Body of pancreas (tissue), 4 donors: ENCODE data around the gene DYRK2. TPM values are rescaled to one million over a fixed set of nuclear protein-coding genes. Genes with fewer than 3 reads are reported as not detected.

Experiments used
- ATAC-seq: fragments of 150-250 bp; one replicate; pipeline ENCODE4 v1.9.1; 2016
- DNase-seq, 4 donors: peaks; one replicate each; pipeline ENCODE4 v3.0.0-alpha.2; 2019
- H3K27ac ChIP-seq, 4 donors: fragments of 200-600 bp; sonication (generic); 1 replicate in 3 of 4; 2 replicates in 1 of 4; pipeline versions ENCODE4 v1.5.1 to v1.6.1; 2016 to 2019; ENCODE audit warnings: mild to moderate bottlenecking in 1 of 4, mixed read lengths in 1 of 4, moderate library complexity in 1 of 4
- H3K27me3 ChIP-seq, 2 donors: fragments of 200-600 bp; sonication (generic); one replicate each; pipeline ENCODE4 v1.6.0; 2016; ENCODE audit warnings: mild to moderate bottlenecking in 1 of 2
- H3K36me3 ChIP-seq, 2 donors: fragments of 200-600 bp; sonication (generic); replicated peaks in 1 of 2; 2 replicates each; pipeline ENCODE4 v1.5.1; 2016; ENCODE audit warnings: low read depth in 2 of 2; ENCODE audit not compliant: insufficient read depth in 1 of 2
- H3K4me1 ChIP-seq: fragments of 200-600 bp; sonication (generic); one replicate; pipeline ENCODE4 v1.6.0; 2016
- H3K4me3 ChIP-seq, 2 donors: fragments of 200-600 bp; sonication (generic); 1 replicate in 1 of 2; 2 replicates in 1 of 2; pipeline ENCODE4 v1.5.1; 2016 to 2019
- H3K9me3 ChIP-seq, 3 donors: fragments of 200-600 bp; sonication (generic); 1 replicate in 2 of 3; 2 replicates in 1 of 3; pipeline ENCODE4 v1.5.1; 2016
- POLR2A ChIP-seq, 3 donors: fragments of 450-650 bp; IDR thresholded peaks; one replicate each; pipeline ENCODE4 v1.6.1; 2016; ENCODE audit warnings: antibody characterized with exemption in 3 of 3, mild to moderate bottlenecking in 2 of 3
- WGBS, 2 donors: methylation state at CpG; one replicate each; pipeline ENCODE4 v1.1.5; 2017; 5-methylcytosine and 5-hydroxymethylcytosine counted together
- intact Hi-C: fragments of 100-400 bp; cut with DNase I; formaldehyde crosslinking; loops from one replicate; pipeline ENCODE4 v1.15.1; 2023
- total RNA-seq, 2 donors: library from RNA; depleted of rRNA; stranded (reverse); fragments of >200 nt; gene quantifications; one replicate each; pipeline ENCODE4 v1.1.0, GENCODE V29; 2016
- TF ChIP-seq, protein P1 (sequence below), 7 experiments: fragments of 450-650 bp in 4 of 7; fragments of 200-600 bp in 3 of 7; sonication (generic) in 3 of 7; IDR thresholded peaks; one replicate each; pipeline ENCODE4 v1.5.1; 2016 to 2019; ENCODE audit warnings: antibody characterized with exemption in 7 of 7

Gene DYRK2
- total RNA-seq, 2 donors from 2014 or later, result 15.6 to 19.8 TPM

DNA sequence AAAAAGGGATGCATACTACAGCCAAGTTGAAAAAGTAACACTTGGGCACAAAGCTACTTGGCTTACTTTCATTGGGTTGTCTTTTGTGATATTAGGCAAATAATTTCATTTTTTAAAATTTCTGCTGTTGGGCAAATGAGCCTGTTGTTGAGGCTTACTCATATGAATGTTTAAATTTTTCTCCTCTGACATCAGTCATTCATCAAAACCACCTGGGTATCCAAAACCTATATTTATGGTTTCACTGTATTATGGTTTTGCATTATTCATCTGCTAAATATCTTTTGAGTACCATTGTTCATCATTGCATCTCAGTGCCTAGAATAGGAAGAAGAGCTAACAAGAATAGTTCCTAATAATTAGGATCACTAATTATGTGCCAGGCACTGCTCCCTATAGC is 28.1 kb downstream of the DYRK2 start:
- Histone ChIP-seq H3K4me1 (peaks cover 17% of the 10 kb centered on the region), H3K27me3 (no peaks in the 10 kb centered on the region), H3K36me3 (no peaks in the 10 kb centered on the region), H3K4me3 (no peak overlapping the region), H3K27ac (no peak overlapping the region), H3K9me3 (no peaks in the 10 kb centered on the region)
- intact Hi-C loops, result no loop called here
- DNase-seq (no peak), ATAC-seq (no peak)
- TF ChIP-seq, protein P1, sequence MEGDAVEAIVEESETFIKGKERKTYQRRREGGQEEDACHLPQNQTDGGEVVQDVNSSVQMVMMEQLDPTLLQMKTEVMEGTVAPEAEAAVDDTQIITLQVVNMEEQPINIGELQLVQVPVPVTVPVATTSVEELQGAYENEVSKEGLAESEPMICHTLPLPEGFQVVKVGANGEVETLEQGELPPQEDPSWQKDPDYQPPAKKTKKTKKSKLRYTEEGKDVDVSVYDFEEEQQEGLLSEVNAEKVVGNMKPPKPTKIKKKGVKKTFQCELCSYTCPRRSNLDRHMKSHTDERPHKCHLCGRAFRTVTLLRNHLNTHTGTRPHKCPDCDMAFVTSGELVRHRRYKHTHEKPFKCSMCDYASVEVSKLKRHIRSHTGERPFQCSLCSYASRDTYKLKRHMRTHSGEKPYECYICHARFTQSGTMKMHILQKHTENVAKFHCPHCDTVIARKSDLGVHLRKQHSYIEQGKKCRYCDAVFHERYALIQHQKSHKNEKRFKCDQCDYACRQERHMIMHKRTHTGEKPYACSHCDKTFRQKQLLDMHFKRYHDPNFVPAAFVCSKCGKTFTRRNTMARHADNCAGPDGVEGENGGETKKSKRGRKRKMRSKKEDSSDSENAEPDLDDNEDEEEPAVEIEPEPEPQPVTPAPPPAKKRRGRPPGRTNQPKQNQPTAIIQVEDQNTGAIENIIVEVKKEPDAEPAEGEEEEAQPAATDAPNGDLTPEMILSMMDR (IDR thresholded peaks at IDR 0.05), result no peak
- TF ChIP-seq POLR2A (IDR thresholded peaks at IDR 0.05), result no peak

DNA sequence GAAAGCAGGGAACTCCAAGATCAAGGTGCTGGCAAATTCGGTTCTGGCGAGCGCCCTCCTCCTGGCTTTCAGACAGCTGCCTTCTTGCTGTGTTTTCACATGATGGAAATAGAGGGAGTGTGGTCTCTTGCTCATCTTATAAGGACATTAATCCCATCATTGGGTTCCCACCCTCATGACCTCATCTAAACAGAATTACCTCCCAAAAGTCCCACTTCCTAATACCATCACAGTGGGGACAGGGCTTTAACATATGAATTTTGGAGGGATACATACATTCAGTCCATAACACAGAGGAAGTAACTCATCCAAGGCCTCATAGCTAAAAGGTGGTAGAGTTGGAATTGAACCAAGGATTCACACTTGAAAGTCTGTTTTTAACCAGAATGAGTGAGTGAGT is 28.6 kb downstream of the DYRK2 start:
- ATAC-seq (no peak), DNase-seq (no peak)
- H3K4me3 ChIP-seq, result no peak overlapping the region
- 93 to 100% methylated on average over 3 of the region's 3 CpGs for WGBS, 2 donors
- H3K36me3 ChIP-seq, result no peaks in the 10 kb centered on the region
- no peak overlapping the region for H3K27ac ChIP-seq
- intact Hi-C loops, result no loop called here
- H3K9me3 ChIP-seq, result no peaks in the 10 kb centered on the region
- TF ChIP-seq POLR2A (IDR thresholded peaks at IDR 0.05), result no peak
- TF ChIP-seq, protein P1 (IDR thresholded peaks at IDR 0.05), result no peak
- H3K4me1 ChIP-seq, result peaks cover 12% of the 10 kb centered on the region
- no peaks in the 10 kb centered on the region for H3K27me3 ChIP-seq

DNA sequence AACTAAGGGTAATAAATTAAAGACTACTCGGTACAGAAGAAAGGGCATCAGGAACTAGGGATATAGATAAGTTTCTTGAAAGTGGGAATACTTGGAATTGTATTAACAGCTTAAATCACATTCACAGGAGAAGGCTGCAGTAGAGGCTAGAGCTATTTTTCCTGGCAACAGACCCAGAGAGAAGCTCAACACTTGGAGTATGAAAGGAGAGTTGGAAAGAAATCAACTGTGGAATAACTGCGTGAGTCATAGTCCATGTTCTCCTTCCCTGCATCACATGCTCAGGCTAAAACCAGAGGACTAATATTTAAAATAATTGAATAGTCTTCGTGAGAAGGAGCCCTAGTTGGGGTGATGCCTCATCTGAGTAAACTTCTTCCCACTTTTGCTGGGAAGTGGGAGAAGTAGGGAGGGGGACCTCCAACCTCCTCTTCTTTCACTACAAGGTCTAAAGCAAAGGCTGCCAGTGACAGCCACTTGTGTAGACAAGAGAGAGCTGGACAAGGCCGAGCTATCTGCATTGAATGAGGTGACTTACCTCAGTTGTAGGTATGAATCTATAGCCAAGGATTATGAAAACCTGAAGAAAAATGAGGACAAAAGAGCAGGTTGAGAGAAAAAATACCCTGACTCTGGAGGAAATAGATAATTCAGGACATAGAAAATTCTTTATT is 32.7 kb downstream of the DYRK2 start:
- ATAC-seq (peak; percentile 72), DNase-seq (peak in 2 of 4 donors; percentile 27 to 54)
- intact Hi-C loops, result no loop called here
- no peak overlapping the region for H3K27ac ChIP-seq
- H3K27me3 ChIP-seq, result no peaks in the 10 kb centered on the region
- no peaks in the 10 kb centered on the region for H3K9me3 ChIP-seq
- TF ChIP-seq, protein P1 (IDR thresholded peaks at IDR 0.05), result no peak
- TF ChIP-seq POLR2A (IDR thresholded peaks at IDR 0.05), result no peak
- peaks cover 8% of the 10 kb centered on the region for H3K4me1 ChIP-seq
- no peaks in the 10 kb centered on the region for H3K36me3 ChIP-seq
- WGBS, 2 donors, result 74 to 84% methylated on average over 4 of the region's 4 CpGs
- no peak overlapping the region for H3K4me3 ChIP-seq

DNA sequence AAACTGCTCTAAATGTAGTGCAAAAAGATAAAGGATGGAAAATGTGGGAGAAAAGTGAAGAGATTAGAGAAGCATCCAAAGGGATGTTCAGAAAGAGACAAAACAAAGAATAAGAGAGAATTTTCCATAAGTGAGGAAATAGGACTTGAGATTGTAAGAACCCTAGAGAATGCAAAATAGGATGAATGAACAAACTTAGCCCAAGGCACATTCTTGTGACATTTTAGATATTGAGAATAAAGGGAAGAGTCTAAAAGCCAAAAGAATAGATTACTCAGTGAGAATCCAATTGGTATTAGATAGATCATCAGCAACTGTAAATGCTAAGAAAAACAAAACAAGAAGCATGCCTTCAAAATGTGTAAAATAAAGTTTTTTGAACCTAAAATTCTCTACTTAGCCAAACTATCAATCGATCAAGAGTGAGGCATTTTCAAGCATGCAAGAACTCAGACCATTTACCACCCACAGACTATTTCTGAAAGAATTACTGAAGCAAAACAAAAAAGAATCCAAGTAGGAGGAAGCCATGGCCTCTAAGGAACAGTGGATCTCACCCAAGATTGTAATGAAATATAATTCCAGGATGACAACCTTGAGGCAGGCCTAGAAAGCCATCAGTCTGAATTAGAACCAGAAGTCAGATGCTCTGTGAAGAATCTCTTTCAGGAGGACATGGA is 33.5 kb downstream of the DYRK2 start:
- intact Hi-C loops, result no loop called here
- ATAC-seq, result no peak
- 86 to 92% methylated on average over 1 of the region's 1 CpG for WGBS, 2 donors

More for the DNA sequence above, 33.5 kb downstream of the DYRK2 start:
- Histone ChIP-seq H3K4me1 (peaks cover 8% of the 10 kb centered on the region), H3K9me3 (no peaks in the 10 kb centered on the region), H3K4me3 (no peak overlapping the region), H3K36me3 (no peaks in the 10 kb centered on the region), H3K27me3 (no peaks in the 10 kb centered on the region), H3K27ac (no peak overlapping the region)
- DNase-seq, result no peak
- TF ChIP-seq, protein P1 (IDR thresholded peaks at IDR 0.05), result no peak
- no peak for TF ChIP-seq POLR2A (IDR thresholded peaks at IDR 0.05)
